ENCODE results near the gene IGF2BP2. TPM values are rescaled to one million over a fixed set of nuclear protein-coding genes. Genes with fewer than 3 reads are reported as not detected.

The IGF2BP2 gene
- total RNA-seq, 6 donors from 2014 or later = 11.4 to 60.3 (median 24.9) TPM

- no peaks in the 10 kb centered on the region for H3K9me3 ChIP-seq
- no peak for DNase-seq
- H3K27ac ChIP-seq = no peak overlapping the region
- 72 to 74% methylated on average over 5 of the region's 5 CpGs for WGBS, 2 donors
- no peak overlapping the region for H3K4me3 ChIP-seq
- TF ChIP-seq CTCF (IDR thresholded peaks at IDR 0.05) (no peak), EP300 (IDR thresholded peaks at IDR 0.05) (no peak), POLR2AphosphoS5 (IDR thresholded peaks at IDR 0.05) (no peak), POLR2A (IDR thresholded peaks at IDR 0.05) (no peak)
- peaks cover 17 to 37% (median 28%) of the 10 kb centered on the region in 4 donors for H3K4me1 ChIP-seq
- no peaks in the 10 kb centered on the region for H3K27me3 ChIP-seq
- no peak for ATAC-seq (ENCODE audit: low FRiP score in 2 of 2)
- no peaks in the 10 kb centered on the region for H3K36me3 ChIP-seq
These were observed 58.4 kb downstream of the IGF2BP2 start for GRCh38 chr3:185766329-185767001.

- no peak for TF ChIP-seq POLR2A (IDR thresholded peaks at IDR 0.05)
- no peak for TF ChIP-seq POLR2AphosphoS5 (IDR thresholded peaks at IDR 0.05)
- no peak for TF ChIP-seq CTCF (IDR thresholded peaks at IDR 0.05)
- no peak for TF ChIP-seq EP300 (IDR thresholded peaks at IDR 0.05)
- Histone ChIP-seq H3K27ac (peak overlapping the region in 3 of 4 donors; percentile 31 to 51 (median 32)), H3K9me3 (no peaks in the 10 kb centered on the region), H3K4me3 (no peak overlapping the region), H3K36me3 (no peaks in the 10 kb centered on the region), H3K4me1 (peaks cover 21 to 47% (median 31%) of the 10 kb centered on the region in 4 donors), H3K27me3 (no peaks in the 10 kb centered on the region)
- 9 to 30% methylated on average over 3 of the region's 3 CpGs for WGBS, 2 donors
- DNase-seq = no peak
- ATAC-seq (ENCODE audit: low FRiP score in 2 of 2) = no peak
These were observed 59.9 kb downstream of the IGF2BP2 start for GRCh38 chr3:185764980-185765370.

DNA sequence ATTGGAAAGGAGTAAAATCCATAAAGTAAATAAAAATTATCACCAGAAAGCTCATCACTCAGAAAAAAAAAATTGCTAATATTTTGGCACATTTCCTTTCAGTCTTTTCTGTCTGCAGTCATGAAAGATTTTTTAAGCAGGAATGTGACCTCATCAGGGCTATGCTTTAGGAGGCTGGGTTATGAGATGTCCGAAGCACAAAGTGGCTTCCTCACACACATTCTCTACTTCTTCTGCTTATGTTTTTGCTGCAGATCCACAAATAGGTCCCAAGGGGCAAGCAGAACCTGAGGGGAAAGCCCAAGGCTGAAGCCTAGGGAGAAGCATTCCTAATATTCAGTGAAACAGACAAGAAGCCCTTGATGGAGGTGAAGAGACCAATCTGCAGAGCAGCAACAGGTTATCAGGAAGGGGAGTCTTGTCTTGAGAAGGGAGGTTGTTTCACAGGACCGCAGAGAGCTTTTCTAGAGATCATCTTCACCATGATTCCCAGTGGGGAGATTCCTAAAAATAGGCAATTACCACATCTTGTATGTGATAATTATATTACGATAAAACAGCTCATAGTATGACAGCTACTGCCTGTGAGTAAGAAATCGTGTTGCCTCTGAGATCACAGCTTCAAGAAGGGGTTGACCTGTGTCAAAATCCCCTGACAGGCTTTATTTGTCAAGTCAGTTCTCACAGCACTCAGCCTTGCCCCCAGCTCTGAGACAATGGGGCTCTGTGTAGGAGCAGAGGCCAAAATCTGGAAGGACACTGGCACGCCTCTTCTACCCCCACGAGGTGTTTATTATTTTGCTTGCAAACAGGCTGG is 60.5 kb downstream of the IGF2BP2 start:
- no peaks in the 10 kb centered on the region for H3K36me3 ChIP-seq
- no peak overlapping the region for H3K4me3 ChIP-seq
- peak overlapping the region in 3 of 4 donors; percentile 7 to 51 (median 32) for H3K27ac ChIP-seq
- peaks cover 23 to 49% (median 31%) of the 10 kb centered on the region in 4 donors for H3K4me1 ChIP-seq
- ATAC-seq (ENCODE audit: low FRiP score in 2 of 2) (peak in 1 of 2 donors; percentile 37), DNase-seq (no peak)
- no peaks in the 10 kb centered on the region for H3K27me3 ChIP-seq
- 36 to 44% methylated on average over 6 of the region's 6 CpGs for WGBS, 2 donors
- TF ChIP-seq CTCF (IDR thresholded peaks at IDR 0.05) (no peak), POLR2A (IDR thresholded peaks at IDR 0.05) (no peak), EP300 (IDR thresholded peaks at IDR 0.05) (no peak)
- no peaks in the 10 kb centered on the region for H3K9me3 ChIP-seq

GRCh38 chr3:185763347-185764005 is 61.4 kb downstream of the IGF2BP2 start:
- H3K27ac ChIP-seq = no peak overlapping the region
- 50 to 59% methylated on average over 4 of the region's 4 CpGs for WGBS, 2 donors

More at GRCh38 chr3:185763347-185764005, 61.4 kb downstream of the IGF2BP2 start:
- Histone ChIP-seq H3K4me1 (peaks cover 23 to 46% (median 30%) of the 10 kb centered on the region in 4 donors), H3K36me3 (no peaks in the 10 kb centered on the region), H3K9me3 (no peaks in the 10 kb centered on the region), H3K27me3 (no peaks in the 10 kb centered on the region), H3K4me3 (no peak overlapping the region)
- DNase-seq (no peak), ATAC-seq (ENCODE audit: low FRiP score in 2 of 2) (no peak)
- TF ChIP-seq POLR2AphosphoS5 (IDR thresholded peaks at IDR 0.05) (no peak), CTCF (IDR thresholded peaks at IDR 0.05) (no peak), EP300 (IDR thresholded peaks at IDR 0.05) (no peak), POLR2A (IDR thresholded peaks at IDR 0.05) (no peak)

Data from upper lobe of left lung (tissue), 6 donors.